Measurements from ENCODE around the gene RNF166.

Gene RNF166

GRCh38 chr16:88658714-88659113 lies 47.5 kb downstream of the RNF166 start:
- no peak overlapping the region for H3K4me3 ChIP-seq (ENCODE audit: low read depth, low read length)
- TF ChIP-seq CTCF (IDR thresholded peaks at IDR 0.05; ENCODE audit: borderline replicate concordance, insufficient read depth, low read depth, low read length) = no peak

- TF ChIP-seq CTCF (IDR thresholded peaks at IDR 0.05; ENCODE audit: borderline replicate concordance, insufficient read depth, low read depth, low read length) = no peak
- no peak overlapping the region for H3K4me3 ChIP-seq (ENCODE audit: low read depth, low read length)
Observed at GRCh38 chr16:88657371-88657770, 48.8 kb downstream of the RNF166 start.

- H3K4me3 ChIP-seq (ENCODE audit: low read depth, low read length) = no peak overlapping the region
- no peak for TF ChIP-seq CTCF (IDR thresholded peaks at IDR 0.05; ENCODE audit: borderline replicate concordance, insufficient read depth, low read depth, low read length)
Observed at GRCh38 chr16:88656291-88656980, 49.8 kb downstream of the RNF166 start.

- H3K4me3 ChIP-seq (ENCODE audit: low read depth, low read length) = no peak overlapping the region
- 0 out of 2 replicates have a peak, but pooled peaks have one; percentile 7 for TF ChIP-seq CTCF (IDR thresholded peaks at IDR 0.05; ENCODE audit: borderline replicate concordance, insufficient read depth, low read depth, low read length)
Observed at GRCh38 chr16:88655733-88656281, 50.4 kb downstream of the RNF166 start.

DNA sequence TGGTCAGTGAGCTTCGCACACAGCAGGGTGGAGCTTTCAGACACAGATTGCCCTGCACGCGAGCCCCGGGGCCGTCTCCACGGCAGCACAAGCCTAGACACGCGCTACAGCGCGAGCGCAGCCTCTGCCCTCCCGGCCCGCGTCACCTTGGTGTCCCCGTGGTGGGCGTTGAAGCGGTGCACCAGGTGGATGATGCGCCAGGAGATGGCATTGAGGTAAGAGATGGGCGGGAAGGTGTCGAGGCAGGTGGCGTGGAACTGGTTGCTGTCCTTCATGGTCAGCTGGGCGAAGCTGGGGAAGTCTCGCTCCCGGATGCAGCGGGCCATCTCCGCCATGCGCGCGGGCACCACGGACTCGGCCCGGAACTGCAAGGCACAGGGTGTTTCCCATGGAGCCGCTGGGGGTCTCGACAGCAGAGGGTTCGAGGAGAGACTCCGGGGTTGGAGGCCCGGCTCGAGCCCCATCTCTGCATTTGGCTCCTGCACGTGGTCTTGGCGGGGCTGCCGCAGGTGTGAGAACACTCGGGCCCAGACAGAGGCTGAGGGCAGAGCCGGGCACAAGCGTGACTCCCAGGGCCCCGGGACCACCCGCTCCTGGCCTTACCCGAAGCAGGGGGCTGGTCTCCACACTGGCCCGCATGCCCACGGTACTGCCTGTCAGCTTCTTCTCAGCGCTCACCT lies 51.0 kb downstream of the RNF166 start:
- H3K4me3 ChIP-seq (ENCODE audit: low read depth, low read length) = no peak overlapping the region
- TF ChIP-seq CTCF (IDR thresholded peaks at IDR 0.05; ENCODE audit: borderline replicate concordance, insufficient read depth, low read depth, low read length) = no peak

DNA sequence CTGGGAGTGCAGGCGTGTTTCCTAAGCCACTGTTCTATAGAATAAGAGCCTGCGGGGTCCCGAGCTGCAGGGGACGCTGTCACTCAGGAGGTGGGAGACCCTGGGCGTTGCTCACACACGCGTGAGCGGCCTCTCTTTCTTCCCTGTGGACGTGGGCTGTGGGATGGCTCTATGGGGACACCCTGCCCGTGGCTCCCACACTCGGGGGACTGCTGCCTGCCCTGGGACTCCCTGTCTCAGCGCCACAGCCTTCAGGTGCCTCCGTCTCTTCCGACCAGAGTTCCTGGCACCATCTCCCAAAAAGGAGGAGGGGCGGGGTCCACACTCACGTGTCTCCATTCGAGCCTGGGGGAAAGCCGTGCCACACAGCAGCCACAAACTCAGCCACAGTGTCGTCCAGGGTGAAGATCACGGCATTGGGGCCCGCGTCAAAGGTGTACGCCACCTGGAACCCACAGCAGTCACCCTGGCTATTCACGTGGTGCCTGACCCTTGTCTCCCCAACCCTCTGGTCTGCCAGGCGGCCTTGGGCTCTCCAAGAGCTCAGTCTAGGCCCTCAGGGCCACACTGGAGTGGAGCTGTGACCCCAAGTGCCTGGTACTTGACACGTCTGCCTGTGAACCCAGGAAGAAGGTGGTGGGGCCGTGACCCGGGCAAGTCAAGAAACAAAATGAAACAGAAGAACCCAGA lies 51.7 kb downstream of the RNF166 start:
- H3K4me3 ChIP-seq (ENCODE audit: low read depth, low read length) = no peak overlapping the region
- TF ChIP-seq CTCF (IDR thresholded peaks at IDR 0.05; ENCODE audit: borderline replicate concordance, insufficient read depth, low read depth, low read length) = no peak

Measured in GM12875 (cell line).